ENCODE data around the gene CEP44.
"Not testable (repeated sequence)": the region's sequence is repeated elsewhere in the genome, so short reads cannot be mapped to it uniquely, and the experiment has no call there.

Gene CEP44

DNA sequence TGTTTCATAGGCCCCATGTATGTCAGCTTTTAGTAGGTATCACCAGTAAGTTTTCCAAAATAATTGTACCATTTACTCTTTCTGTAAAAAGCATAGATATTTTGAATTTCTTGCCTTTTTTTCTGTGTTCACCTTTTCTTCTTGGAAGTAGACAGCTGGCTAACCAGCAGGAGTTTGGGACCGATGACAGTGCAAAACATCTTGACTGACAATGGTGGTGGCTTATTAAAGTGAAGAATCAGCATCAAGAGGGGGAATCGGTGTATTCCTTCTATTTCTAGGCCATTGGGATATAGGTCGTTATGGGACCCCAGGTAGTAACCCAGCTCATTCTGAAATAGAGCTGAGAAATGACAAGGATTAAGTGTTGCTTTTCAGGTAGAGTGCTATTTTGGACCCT lies 3.2 kb downstream of the CEP44 start:
- DNase-seq: no peak
- TF ChIP-seq POLR2A (IDR thresholded peaks at IDR 0.05; ENCODE audit: low read length) (no peak), GATA1 (IDR thresholded peaks at IDR 0.05; ENCODE audit: low read depth, low read length) (no peak)

DNA sequence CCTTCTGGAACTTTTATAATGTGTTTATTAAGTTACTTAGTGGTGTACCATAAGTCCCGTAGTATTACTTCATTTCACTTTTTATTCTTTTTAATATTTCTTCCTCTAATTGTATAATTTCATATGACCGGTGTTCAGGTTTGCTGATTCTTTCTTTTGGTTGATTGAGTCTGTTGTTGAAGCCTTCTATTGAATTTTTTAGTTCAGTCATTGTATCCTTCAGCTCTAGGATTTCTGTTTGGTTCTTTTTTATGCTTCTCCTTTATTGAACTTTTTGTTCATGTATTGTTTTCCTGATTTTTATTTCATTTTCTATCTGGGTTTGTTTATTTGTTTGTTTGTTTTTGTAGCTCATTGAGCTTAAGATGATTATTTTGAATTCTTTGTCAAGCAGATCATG lies 8.8 kb downstream of the CEP44 start:
- DNase-seq: peak; percentile 11 to 23
- TF ChIP-seq POLR2A (IDR thresholded peaks at IDR 0.05; ENCODE audit: low read length): no peak
- TF ChIP-seq GATA1 (IDR thresholded peaks at IDR 0.05; ENCODE audit: low read depth, low read length): no peak

DNA sequence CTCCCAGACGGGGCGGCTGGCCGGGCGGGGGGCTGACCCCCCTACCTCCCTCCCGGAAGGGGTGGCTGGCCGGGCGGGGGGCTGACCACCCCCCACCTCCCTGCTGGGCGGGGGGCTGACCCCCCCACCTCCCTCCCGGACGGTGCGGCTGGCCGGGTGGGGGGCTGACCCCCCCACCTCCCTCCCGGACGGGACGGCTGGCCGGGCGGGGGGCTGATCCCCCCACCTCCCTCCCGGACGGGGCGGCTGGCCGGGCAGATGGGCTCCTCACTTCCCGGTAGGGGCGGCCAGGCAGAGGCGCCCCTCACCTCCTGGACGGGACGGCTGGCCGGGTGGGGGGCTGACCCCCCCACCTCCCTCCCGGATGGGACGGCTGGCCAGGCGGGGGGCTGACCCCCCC lies 10.9 kb downstream of the CEP44 start:
- DNase-seq: not testable (repeated sequence)

DNA sequence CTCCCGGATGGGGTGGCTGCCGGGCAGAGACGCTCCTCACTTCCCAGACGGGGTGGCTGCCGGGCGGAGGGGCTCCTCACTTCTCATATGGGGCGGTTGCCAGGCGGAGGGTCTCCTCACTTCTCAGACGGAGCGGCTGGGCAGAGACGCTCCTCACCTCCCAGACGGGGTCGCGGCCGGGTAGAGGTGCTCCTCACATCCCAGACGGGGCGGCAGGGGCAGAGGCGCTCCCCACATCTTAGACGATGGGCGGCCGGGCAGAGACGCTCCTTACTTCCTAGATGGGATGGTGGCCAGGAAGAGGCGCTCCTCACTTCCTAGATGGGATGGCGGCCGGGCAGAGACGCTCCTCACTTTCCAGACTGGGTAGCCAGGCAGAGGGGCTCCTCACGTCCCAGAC lies 11.4 kb downstream of the CEP44 start:
- not testable (repeated sequence) for DNase-seq

DNA sequence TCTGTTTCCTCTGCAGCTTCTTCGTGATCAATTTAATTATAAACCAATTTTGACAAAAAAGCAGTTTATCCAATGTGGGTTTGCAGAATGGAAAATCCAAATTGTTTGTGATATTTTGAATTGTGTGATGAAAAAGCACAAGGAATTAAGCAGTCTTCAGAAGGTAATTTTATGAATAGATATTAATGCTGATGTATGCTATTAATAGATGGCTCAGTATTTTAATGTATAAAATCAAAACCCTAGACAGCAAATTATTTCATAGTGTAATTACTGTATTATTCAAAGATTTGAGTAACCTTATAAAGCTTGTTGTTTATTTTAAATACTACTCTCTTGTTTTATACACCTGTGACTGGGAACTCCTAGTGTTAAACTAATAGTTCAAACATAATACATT lies 20.0 kb downstream of the CEP44 start:
- no peak for DNase-seq
- no peak for TF ChIP-seq GATA1 (IDR thresholded peaks at IDR 0.05; ENCODE audit: low read depth, low read length)

DNA sequence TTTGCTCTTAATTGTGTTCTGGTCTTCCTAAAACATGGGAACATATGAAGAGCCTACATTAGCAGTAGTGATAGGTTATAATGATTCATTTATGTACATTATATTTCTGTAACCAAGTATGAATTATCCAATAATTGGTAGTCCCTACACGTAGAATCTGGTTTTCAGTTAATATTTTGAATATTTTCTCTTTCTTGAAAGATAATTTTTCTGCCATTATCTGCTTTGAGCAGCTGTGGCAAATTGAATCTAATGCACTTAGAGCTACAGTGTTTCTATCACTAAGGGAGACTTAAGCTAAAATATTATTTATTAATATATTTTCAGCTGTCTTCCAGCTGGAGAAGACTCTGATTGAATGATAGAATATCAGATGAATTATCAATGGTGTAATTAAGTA lies 21.0 kb downstream of the CEP44 start:
- DNase-seq: no peak
- TF ChIP-seq GATA1 (IDR thresholded peaks at IDR 0.05; ENCODE audit: low read depth, low read length): no peak

DNA sequence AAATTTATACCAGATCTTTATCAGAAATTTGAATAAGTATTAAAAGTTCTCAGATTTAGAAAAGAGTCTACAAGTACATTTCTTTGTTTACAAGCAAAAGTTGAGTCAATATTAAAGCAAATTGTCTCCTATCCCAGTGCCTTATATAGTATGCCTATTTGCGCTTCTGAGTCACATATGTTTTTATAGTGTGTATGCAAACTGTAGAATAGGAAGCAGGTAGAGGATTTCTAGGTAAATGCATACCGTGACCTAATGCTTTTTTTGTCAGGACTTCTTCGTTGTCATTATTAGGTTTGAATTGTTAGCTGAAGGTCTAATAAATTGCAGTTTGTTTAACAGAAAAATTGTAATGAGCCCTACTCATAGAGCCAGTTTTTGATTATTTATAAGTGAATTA lies 22.2 kb downstream of the CEP44 start:
- DNase-seq: no peak
- no peak for TF ChIP-seq POLR2A (IDR thresholded peaks at IDR 0.05; ENCODE audit: low read length)
- no peak for TF ChIP-seq GATA1 (IDR thresholded peaks at IDR 0.05; ENCODE audit: low read depth, low read length)

DNA sequence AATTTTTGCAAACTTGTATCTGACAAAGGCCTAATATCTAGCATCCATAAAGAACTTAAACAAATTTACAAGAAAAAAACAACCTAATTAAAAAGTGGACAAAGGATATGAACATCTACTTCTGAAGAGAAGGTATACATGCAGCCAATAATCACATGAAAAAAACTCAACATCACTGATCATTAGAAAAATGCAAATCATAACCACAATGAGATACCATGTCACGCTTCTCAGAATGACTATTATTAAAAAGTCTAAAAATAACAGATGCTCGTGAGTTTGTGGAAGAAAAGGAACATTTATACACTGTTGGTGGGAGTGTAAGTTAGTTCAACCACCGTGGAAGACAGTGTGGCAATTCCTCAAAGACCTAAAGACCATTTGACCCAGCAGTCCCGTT lies 24.0 kb downstream of the CEP44 start:
- no peak for DNase-seq
- TF ChIP-seq POLR2A (IDR thresholded peaks at IDR 0.05; ENCODE audit: low read length) (no peak), GATA1 (IDR thresholded peaks at IDR 0.05; ENCODE audit: low read depth, low read length) (no peak)

DNA sequence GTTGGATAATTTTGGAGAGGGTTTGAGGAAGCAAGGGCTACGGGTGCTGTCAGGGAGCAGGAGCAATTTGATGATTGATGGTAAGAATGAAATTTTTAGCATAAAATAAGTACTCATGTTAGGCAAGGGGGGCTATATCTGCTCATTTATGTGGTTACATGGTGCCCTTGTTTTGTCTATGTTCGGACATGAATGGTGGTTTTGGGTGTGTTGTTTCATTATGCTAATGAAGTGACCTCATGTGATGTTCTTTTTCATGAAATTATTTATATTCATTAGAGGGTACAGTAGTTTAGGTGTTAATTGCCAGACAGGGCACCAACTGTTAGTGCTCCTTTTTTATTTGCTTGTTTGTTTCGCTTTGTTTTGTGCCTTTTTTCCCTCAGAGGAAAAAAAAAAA lies 29.3 kb downstream of the CEP44 start:
- no peak for DNase-seq
- TF ChIP-seq GATA1 (IDR thresholded peaks at IDR 0.05; ENCODE audit: low read depth, low read length) (no peak), POLR2A (IDR thresholded peaks at IDR 0.05; ENCODE audit: low read length) (no peak)

DNA sequence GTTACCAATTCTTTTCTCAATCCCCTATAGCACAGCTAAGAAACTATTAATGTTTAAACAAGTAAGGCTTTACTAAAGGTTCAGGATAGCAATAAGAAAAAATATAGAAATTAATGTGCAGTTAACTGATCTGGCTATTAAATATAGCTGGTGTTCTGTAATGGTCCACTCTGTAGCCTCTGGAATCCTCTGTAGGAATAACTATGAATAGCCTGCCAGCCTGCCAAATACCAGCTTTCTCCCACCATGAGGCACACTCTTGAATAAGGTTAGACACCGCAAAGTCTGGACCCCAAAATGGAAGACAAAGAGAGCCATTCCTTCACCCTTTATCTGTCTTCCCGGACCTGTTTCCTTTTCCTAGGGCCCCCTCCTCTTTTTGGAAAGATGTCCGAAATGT lies 30.6 kb downstream of the CEP44 start:
- no peak for DNase-seq
- TF ChIP-seq GATA1 (IDR thresholded peaks at IDR 0.05; ENCODE audit: low read depth, low read length) (no peak), POLR2A (IDR thresholded peaks at IDR 0.05; ENCODE audit: low read length) (no peak)

DNA sequence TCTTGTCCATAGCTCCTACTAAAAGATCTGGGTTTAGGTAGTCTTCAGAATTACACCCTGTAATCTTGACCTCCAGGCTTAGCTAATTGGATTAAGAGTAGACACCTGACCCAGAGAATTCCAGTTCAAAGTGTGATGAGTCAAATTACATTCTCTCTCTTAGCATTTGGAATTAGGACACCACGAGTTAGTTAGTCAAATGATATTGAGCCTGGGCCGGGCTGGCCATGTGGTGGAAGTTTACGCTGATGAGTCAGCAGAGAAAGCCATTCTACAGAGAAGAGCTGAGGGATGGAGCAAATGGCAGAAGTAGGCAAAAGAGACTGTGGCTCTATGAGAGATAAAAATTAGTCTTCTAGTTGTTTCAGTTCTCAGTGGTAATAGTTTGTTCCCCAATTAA lies 31.1 kb downstream of the CEP44 start:
- TF ChIP-seq POLR2A (IDR thresholded peaks at IDR 0.05; ENCODE audit: low read length) (no peak), GATA1 (IDR thresholded peaks at IDR 0.05; ENCODE audit: low read depth, low read length) (no peak)

DNA sequence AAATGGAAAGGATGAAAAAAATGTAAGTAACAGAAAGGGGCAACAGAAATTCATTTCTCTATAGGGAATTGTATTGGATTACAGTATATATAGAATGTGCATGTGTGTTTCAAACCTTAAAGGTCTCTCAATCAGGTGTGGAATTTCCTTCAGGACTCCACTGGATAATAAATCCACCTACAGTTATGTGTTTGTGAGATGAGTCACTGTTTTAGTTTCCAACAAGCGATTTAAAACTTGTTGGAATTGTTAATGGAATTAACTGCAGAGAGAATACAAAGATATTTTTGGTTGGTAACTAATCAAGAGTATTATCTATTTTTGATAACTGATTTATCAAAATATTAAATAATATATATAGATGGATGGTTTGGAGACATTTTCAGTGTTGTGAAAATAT lies 32.8 kb downstream of the CEP44 start:
- TF ChIP-seq POLR2A (IDR thresholded peaks at IDR 0.05; ENCODE audit: low read length) (no peak), GATA1 (IDR thresholded peaks at IDR 0.05; ENCODE audit: low read depth, low read length) (no peak)
- DNase-seq: no peak

More for the DNA sequence above, 31.1 kb downstream of the CEP44 start:
- peak in 1 of 2 experiments; percentile 6 for DNase-seq

DNA sequence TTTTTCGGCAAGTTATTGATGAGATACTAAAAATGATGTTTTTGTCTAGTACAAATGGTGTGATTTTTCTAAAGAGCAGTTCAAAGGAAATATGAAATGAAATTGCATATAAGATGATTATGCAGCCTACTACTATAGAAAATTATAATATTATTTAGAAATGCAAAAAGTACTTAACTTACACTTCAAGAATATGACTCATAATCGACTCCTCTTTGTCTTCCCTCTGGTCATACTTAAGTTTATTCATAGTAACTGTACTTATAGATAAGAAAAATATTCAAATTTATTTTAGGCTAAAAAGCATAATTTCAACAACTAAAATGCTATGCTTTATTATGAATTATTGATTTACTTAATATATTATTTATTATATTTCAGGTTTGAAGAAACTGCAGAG lies 33.2 kb downstream of the CEP44 start:
- no peak for TF ChIP-seq POLR2A (IDR thresholded peaks at IDR 0.05; ENCODE audit: low read length)
- TF ChIP-seq GATA1 (IDR thresholded peaks at IDR 0.05; ENCODE audit: low read depth, low read length): no peak
- no peak for DNase-seq

DNA sequence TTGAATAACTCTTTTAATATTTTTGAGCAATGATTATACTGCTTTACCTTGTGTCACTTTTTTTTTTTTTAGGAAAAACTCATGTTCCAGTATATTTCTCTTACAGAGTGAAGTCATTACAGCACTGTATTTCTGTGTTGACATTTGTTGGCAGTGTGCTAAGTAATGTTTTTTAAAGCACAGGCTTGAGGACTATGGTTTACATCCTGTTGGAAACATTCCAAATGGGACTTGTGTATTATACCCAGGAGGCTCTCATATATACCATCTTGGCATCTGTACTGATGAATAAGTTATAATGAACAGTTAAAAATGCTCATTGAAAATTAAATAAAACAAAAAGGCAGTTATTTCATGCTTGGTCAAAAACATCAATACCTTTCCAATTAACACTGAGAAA lies 33.8 kb downstream of the CEP44 start:
- DNase-seq: no peak
- TF ChIP-seq GATA1 (IDR thresholded peaks at IDR 0.05; ENCODE audit: low read depth, low read length) (no peak), POLR2A (IDR thresholded peaks at IDR 0.05; ENCODE audit: low read length) (no peak)

DNA sequence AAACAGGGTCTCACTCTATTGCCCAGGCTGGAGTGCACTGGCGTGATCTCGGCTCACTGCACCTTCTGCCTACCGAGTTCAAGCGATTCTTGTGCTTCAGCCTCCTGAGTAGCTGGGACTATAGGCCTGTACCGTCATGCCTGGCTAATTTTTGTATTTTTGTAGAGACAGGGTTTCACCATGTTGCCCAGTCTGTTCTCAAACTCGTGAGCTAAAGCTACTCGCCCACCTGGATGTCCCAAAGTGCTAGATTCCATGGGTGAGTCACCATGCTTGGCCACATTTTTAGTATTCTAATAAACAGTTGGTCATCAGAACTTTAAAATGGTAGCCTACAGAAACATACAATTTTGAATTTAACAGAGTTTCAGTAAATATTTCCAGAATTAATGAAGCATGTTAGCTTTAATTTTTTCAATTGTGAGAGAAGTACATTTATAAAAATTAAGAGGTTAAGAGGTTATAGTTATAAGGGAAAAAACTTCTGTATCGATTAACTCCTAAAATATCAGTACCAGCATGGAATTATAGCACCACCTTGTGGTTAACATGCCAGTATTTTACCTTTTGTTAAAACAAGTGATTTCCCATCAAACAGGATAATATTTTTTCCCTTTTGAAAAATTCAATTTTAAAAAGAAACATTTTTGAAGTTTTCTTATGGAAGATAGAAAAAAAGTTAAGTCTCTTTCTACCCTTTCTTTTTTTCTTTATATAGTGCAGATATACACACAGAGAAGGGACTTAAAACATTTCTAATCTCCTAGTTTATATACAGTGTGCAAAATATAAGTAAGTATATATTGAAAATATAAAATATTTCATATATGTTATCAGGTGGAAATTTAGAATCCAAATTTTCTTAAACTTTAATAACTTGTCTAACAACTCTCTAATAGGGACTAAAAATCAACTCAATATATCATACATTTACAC lies 35.4 kb downstream of the CEP44 start:
- TF ChIP-seq POLR2A (IDR thresholded peaks at IDR 0.05; ENCODE audit: low read length) (no peak), GATA1 (IDR thresholded peaks at IDR 0.05; ENCODE audit: low read depth, low read length) (no peak)
- peak; percentile 59 to 74 for DNase-seq

All from erythroblast (primary cell).